Liver (tissue), 3 donors: Measurements from ENCODE around the gene CWC22.

ENCODE experiments used
- CTCF ChIP-seq: fragments of 150-350 bp; IDR thresholded peaks from 2 replicates; pipeline ENCODE4 v1.5.1; 2017; ENCODE audit warnings: improper control_type of control experiment, low read depth, low read length; ENCODE audit not compliant: missing input control
- HNF4A ChIP-seq, 2 donors: conservative IDR thresholded peaks; 2 replicates each; pipeline ENCODE4 v1.6.1; 2016; ENCODE audit warnings: antibody characterized with exemption in 2 of 2, mild to moderate bottlenecking in 2 of 2
- HNF4G ChIP-seq: IDR thresholded peaks from 2 replicates; pipeline ENCODE4 v1.6.1; 2016; ENCODE audit warnings: antibody characterized with exemption
- JUND ChIP-seq, 2 donors: IDR thresholded peaks; 2 replicates each; pipeline ENCODE4 v1.6.1; 2016; ENCODE audit warnings: antibody characterized with exemption in 2 of 2
- MAX ChIP-seq: IDR thresholded peaks from 2 replicates; pipeline ENCODE4 v1.6.1; 2016; ENCODE audit warnings: antibody characterized with exemption
- RAD21 ChIP-seq, 2 donors: IDR thresholded peaks; 2 replicates each; pipeline ENCODE4 v1.6.1; 2016; ENCODE audit warnings: antibody characterized with exemption in 2 of 2, mild to moderate bottlenecking in 2 of 2
- REST ChIP-seq: IDR thresholded peaks from 2 replicates; pipeline ENCODE4 v1.6.1; 2016; ENCODE audit warnings: antibody characterized with exemption, mild to moderate bottlenecking
- TAF1 ChIP-seq: conservative IDR thresholded peaks from 2 replicates; pipeline ENCODE4 v1.6.1; 2016; ENCODE audit warnings: antibody characterized with exemption, mild to moderate bottlenecking
- donor health status: healthy.
- donor health status: healthy.

GRCh38 chr2:180038997-180039396 lies 31.9 kb upstream of the CWC22 start:
- TF ChIP-seq HNF4G (no peak), CTCF (no peak), REST (no peak), TAF1 (no peak), HNF4A (conservative IDR thresholded peaks at IDR 0.05) (no peak), JUND (IDR thresholded peaks at IDR 0.05) (no peak), RAD21 (IDR thresholded peaks at IDR 0.05) (no peak), MAX (no peak)
